Tibial nerve (tissue), 4 donors: Measurements from ENCODE around the gene DNASE2. TPM values are rescaled to one million over a fixed set of nuclear protein-coding genes. Genes with fewer than 3 reads are reported as not detected.

Source experiments
- DNase-seq, 2 donors: peaks; one replicate each; pipeline ENCODE4 v3.0.0-alpha.2; 2019; ENCODE audit warnings: low spot score in 2 of 2
- H3K27ac ChIP-seq, 4 donors: fragments of 200-600 bp; sonication (generic) in 3 of 4; one replicate each; pipeline ENCODE4 v1.5.1; 2017 to 2019; ENCODE audit warnings: mild to moderate bottlenecking in 1 of 4
- H3K27me3 ChIP-seq, 2 donors: fragments of 200-600 bp; sonication (generic) in 1 of 2; one replicate each; pipeline versions ENCODE4 v1.5.1 to v1.6.0; 2017 to 2019
- H3K36me3 ChIP-seq, 3 donors: fragments of 200-600 bp; sonication (generic); one replicate each; pipeline ENCODE4 v1.5.1; 2018 to 2019
- H3K4me1 ChIP-seq, 4 donors: fragments of 200-600 bp; sonication (generic) in 3 of 4; one replicate each; pipeline ENCODE4 v1.5.1; 2017 to 2019
- H3K4me3 ChIP-seq, 4 donors: fragments of 200-600 bp; sonication (generic) in 3 of 4; one replicate each; pipeline ENCODE4 v1.5.1; 2017 to 2019; ENCODE audit warnings: mild to moderate bottlenecking in 1 of 4, moderate library complexity in 1 of 4
- H3K9me3 ChIP-seq, 4 donors: fragments of 200-600 bp; sonication (generic) in 3 of 4; one replicate each; pipeline ENCODE4 v1.5.1; 2017 to 2019
- EP300 ChIP-seq, 2 donors: sonication (generic); formaldehyde crosslinking; IDR thresholded peaks; one replicate each; pipeline ENCODE4 v1.6.1; 2017; ENCODE audit warnings: antibody characterized with exemption in 2 of 2, mild to moderate bottlenecking in 1 of 2
- POLR2A ChIP-seq, 2 donors: fragments of 450-650 bp; IDR thresholded peaks; one replicate each; pipeline ENCODE4 v1.6.1; 2017; ENCODE audit warnings: antibody characterized with exemption in 2 of 2, mild to moderate bottlenecking in 2 of 2, moderate library complexity in 2 of 2
- WGBS, 2 donors: methylation state at CpG; one replicate each; pipeline ENCODE4 v1.1.5; 2018; 5-methylcytosine and 5-hydroxymethylcytosine counted together
- total RNA-seq, 4 donors: library from RNA; depleted of rRNA; stranded (reverse); fragments of >200 nt; gene quantifications; one replicate each; pipeline ENCODE4 v1.1.0, GENCODE V29; 2016
- TF ChIP-seq, protein P1 (sequence below), 5 experiments: fragments of 200-600 bp in 3 of 5; fragments of 450-650 bp in 2 of 5; sonication (generic) in 3 of 5; IDR thresholded peaks; one replicate each; pipeline ENCODE4 v1.5.1; 2016 to 2019; ENCODE audit warnings: antibody characterized with exemption in 5 of 5, mild to moderate bottlenecking in 3 of 5, moderate library complexity in 2 of 5

Gene DNASE2
- total RNA-seq, 4 donors from 2014 or later: 38.1 to 59.0 (median 44.2) TPM

DNA sequence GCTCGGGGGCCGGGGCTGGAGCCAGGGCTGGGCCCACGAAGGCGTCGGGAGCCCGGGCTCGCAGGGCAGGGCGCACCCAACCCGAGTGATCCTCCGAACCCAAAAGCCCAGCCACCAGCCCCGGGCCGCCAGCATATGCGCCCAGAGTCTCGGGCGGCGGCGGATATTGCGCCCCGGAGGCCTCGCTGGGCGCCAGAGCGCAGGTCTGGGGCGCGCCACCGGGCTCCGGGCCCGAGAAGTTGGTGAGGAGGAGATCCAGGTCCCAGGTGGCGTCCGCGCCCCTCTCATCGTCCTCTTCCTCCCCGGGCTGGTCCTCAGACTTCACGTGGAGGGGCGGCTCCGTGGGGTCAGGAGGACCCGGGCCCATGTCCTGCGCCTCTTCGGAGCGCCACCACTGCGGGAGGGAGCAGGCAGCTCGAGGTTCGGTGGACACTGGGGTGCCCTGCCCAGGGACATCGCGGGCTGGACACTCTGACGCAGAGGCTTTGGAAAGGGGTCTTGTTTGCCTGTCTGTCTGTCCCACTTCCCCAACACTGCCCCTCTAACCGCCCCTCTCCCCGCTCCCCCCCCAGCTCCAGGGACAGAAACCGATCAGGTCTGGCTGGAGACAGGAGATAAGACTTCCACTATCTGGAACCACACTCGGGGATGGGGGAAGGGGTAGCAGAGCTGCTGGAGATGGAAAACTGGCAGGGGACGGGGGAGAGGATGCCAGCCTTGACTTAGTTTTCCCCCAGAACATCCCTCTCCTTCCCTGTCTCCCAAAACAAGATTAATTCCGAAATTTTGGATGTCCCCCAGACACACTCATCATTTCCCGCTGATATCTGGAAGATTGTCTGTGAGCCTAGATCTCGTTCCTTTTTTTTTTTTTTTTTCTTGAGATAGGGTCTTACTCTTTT, 4.8 kb upstream of the DNASE2 start:
- WGBS, 2 donors: 9 to 13% methylated on average over 28 to 38 of the region's 53 CpGs
- Histone ChIP-seq H3K27ac (peak overlapping the region in 1 of 4 donors; percentile 9), H3K27me3 (peaks cover 0 to 38% of the 10 kb centered on the region in 2 donors)

DNA sequence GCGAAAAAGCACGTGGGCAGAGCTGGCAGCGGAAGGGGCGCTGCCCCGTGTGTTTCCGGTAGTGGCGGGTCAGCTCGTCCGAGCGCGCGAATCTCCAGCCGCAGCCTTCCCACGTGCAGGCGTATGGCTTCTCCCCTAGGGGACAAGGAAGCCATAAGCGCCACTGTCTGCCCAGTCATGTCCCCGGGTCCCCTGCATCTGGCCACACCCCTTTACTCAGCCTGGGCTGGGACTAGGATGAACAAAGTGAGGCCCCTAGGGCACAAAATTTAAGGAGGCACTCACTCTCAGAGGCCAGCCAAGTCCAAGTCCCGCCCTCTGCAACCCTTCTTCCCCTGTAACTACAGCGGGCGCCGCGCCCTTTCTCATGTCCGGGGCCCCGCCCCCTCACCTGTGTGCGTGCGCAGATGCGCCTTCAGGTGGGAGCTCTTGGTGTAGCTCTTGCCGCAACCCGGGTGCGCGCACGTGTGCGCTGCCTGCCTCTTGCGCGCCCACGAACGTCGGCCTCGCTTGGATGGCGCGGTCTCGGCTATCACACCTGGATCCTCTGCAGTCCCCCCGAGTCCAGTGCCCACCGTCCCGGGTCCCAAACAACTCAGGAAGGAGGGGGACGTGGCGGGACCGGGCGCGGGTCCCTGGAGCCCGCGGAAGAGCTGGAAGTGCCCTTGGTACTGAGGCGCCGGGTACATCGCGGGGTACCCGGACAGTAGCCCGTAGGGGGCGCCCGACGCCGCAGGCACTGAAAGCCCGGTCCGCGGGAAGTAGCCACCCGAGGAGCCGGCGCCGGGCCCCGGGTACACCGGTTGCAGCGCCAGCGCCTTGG, 3.9 kb upstream of the DNASE2 start:
- no peak for TF ChIP-seq POLR2A (IDR thresholded peaks at IDR 0.05)
- TF ChIP-seq, protein P1, sequence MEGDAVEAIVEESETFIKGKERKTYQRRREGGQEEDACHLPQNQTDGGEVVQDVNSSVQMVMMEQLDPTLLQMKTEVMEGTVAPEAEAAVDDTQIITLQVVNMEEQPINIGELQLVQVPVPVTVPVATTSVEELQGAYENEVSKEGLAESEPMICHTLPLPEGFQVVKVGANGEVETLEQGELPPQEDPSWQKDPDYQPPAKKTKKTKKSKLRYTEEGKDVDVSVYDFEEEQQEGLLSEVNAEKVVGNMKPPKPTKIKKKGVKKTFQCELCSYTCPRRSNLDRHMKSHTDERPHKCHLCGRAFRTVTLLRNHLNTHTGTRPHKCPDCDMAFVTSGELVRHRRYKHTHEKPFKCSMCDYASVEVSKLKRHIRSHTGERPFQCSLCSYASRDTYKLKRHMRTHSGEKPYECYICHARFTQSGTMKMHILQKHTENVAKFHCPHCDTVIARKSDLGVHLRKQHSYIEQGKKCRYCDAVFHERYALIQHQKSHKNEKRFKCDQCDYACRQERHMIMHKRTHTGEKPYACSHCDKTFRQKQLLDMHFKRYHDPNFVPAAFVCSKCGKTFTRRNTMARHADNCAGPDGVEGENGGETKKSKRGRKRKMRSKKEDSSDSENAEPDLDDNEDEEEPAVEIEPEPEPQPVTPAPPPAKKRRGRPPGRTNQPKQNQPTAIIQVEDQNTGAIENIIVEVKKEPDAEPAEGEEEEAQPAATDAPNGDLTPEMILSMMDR (IDR thresholded peaks at IDR 0.05): peak; percentile 46 to 69 (median 55)
- WGBS, 2 donors: 8 to 10% methylated on average over 53 to 64 of the region's 73 CpGs
- Histone ChIP-seq H3K9me3 (peaks cover 0 to 15% (median 0%) of the 10 kb centered on the region in 4 donors), H3K27me3 (peaks cover 0 to 38% of the 10 kb centered on the region in 2 donors), H3K4me3 (peak overlapping the region in 3 of 4 donors; percentile 16 to 42 (median 37)), H3K27ac (peak overlapping the region in 1 of 4 donors; percentile 9), H3K4me1 (peaks cover 0 to 32% (median 12%) of the 10 kb centered on the region in 4 donors), H3K36me3 (no peaks in the 10 kb centered on the region)
- DNase-seq: no peak

More for the DNA sequence above, 4.8 kb upstream of the DNASE2 start:
- Histone ChIP-seq H3K9me3 (peaks cover 0 to 15% (median 0%) of the 10 kb centered on the region in 4 donors), H3K4me3 (peak overlapping the region in 3 of 4 donors; percentile 16 to 42 (median 37)), H3K4me1 (peaks cover 0 to 31% (median 10%) of the 10 kb centered on the region in 4 donors), H3K36me3 (no peaks in the 10 kb centered on the region)
- TF ChIP-seq EP300 (IDR thresholded peaks at IDR 0.05) (no peak), POLR2A (IDR thresholded peaks at IDR 0.05) (no peak)
- TF ChIP-seq, protein P1 (IDR thresholded peaks at IDR 0.05): no peak
- no peak for DNase-seq

DNA sequence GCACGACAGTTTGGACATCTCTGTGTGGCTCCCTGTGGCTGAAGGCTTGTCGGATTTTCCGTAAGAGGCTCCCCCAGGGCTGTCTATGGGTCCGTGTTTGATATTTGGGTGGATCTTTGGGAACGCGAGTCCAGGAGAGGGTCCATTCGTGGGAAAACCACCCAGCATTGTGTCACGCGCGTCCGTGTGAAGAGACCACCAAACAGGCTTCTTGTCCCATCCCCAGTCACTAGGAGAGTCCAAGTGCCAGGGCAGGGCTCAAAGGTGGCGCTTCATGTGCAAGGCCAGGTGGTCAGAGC, 3.3 kb upstream of the DNASE2 start:
- Histone ChIP-seq H3K4me1 (peaks cover 0 to 29% (median 11%) of the 10 kb centered on the region in 4 donors), H3K36me3 (no peaks in the 10 kb centered on the region), H3K9me3 (peaks cover 0 to 15% (median 0%) of the 10 kb centered on the region in 4 donors), H3K27me3 (peaks cover 0 to 38% of the 10 kb centered on the region in 2 donors), H3K4me3 (no peak overlapping the region), H3K27ac (no peak overlapping the region)
- 74 to 93% methylated on average over 3 to 12 of the region's 12 CpGs for WGBS, 2 donors
- no peak for TF ChIP-seq POLR2A (IDR thresholded peaks at IDR 0.05)
- TF ChIP-seq EP300 (IDR thresholded peaks at IDR 0.05): no peak
- TF ChIP-seq, protein P1 (IDR thresholded peaks at IDR 0.05): no peak
- no peak for DNase-seq

- peaks cover 0 to 29% (median 11%) of the 10 kb centered on the region in 4 donors for H3K4me1 ChIP-seq
- no peak overlapping the region for H3K27ac ChIP-seq
- no peak overlapping the region for H3K4me3 ChIP-seq
- no peak for DNase-seq
- TF ChIP-seq, protein P1 (IDR thresholded peaks at IDR 0.05): no peak
- TF ChIP-seq POLR2A (IDR thresholded peaks at IDR 0.05): no peak
- H3K27me3 ChIP-seq: peaks cover 0 to 38% of the 10 kb centered on the region in 2 donors
- WGBS, 2 donors: 84 to 89% methylated on average over 3 of the region's 3 CpGs
- peaks cover 0 to 15% (median 0%) of the 10 kb centered on the region in 4 donors for H3K9me3 ChIP-seq
- H3K36me3 ChIP-seq: no peaks in the 10 kb centered on the region
Observed at GRCh38 chr19:12884202-12884601, 3.0 kb upstream of the DNASE2 start.
